Prostate gland (tissue), 2 donors: ENCODE measurements around the gene TEX2.

Experiments used
- POLR2A ChIP-seq: fragments of 450-650 bp; IDR thresholded peaks from one replicate; pipeline ENCODE4 v1.6.1; 2016; ENCODE audit warnings: antibody characterized with exemption, mild to moderate bottlenecking
- TF ChIP-seq, protein P1 (sequence below), 4 experiments: fragments of 200-600 bp in 2 of 4; fragments of 450-650 bp in 2 of 4; sonication (generic) in 2 of 4; IDR thresholded peaks; 1 replicate in 3 of 4; 2 replicates in 1 of 4; pipeline ENCODE4 v1.5.1; 2016 to 2019; ENCODE audit warnings: antibody characterized with exemption in 4 of 4, mild to moderate bottlenecking in 2 of 4, moderate library complexity in 2 of 4

DNA sequence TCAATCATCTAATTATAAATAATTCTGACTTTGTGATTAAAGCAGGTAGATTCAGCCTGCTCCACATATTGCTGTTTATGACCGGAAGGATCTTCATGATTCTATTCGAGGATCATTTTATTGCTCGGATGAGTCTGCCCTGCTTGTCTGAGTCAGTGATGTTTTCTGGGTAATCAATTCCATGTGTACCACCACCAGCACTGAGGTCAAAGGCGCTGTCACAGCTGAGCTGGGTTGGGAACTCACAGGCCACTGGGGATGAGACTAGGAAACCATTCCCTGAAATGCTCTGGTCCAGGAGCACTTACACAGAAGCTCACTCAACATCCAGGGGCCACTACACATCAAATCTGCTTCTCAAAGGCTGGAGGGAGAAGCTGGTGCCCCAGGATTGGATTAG lies 102.7 kb downstream of the TEX2 start:
- TF ChIP-seq POLR2A: no peak
- TF ChIP-seq, protein P1, sequence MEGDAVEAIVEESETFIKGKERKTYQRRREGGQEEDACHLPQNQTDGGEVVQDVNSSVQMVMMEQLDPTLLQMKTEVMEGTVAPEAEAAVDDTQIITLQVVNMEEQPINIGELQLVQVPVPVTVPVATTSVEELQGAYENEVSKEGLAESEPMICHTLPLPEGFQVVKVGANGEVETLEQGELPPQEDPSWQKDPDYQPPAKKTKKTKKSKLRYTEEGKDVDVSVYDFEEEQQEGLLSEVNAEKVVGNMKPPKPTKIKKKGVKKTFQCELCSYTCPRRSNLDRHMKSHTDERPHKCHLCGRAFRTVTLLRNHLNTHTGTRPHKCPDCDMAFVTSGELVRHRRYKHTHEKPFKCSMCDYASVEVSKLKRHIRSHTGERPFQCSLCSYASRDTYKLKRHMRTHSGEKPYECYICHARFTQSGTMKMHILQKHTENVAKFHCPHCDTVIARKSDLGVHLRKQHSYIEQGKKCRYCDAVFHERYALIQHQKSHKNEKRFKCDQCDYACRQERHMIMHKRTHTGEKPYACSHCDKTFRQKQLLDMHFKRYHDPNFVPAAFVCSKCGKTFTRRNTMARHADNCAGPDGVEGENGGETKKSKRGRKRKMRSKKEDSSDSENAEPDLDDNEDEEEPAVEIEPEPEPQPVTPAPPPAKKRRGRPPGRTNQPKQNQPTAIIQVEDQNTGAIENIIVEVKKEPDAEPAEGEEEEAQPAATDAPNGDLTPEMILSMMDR (IDR thresholded peaks at IDR 0.05): no peak
